ENCODE measurements around the gene SMIM31.

SMIM31 gene

GRCh38 chr4:164753873-164754488, at the start of gene SMIM31:
SMIM31 (plus strand) TSS chr4:164754131; CDS start chr4:164770444, 16,313 bp downstream.
- peaks cover 6% of the 10 kb centered on the region for H3K9me3 Mint-ChIP-seq (ENCODE audit: low read depth)
- no peak within 1 kb of the TSS for H3K4me3 Mint-ChIP-seq
- H3K27ac Mint-ChIP-seq: no peak within 1 kb of the TSS
- H3K4me1 Mint-ChIP-seq (ENCODE audit: low read depth): no peaks in the 10 kb centered on the region
- H3K36me3 Mint-ChIP-seq: peaks cover 3% of the 10 kb centered on the region
- peaks cover 7% of the 10 kb centered on the region for H3K27me3 Mint-ChIP-seq

DNA sequence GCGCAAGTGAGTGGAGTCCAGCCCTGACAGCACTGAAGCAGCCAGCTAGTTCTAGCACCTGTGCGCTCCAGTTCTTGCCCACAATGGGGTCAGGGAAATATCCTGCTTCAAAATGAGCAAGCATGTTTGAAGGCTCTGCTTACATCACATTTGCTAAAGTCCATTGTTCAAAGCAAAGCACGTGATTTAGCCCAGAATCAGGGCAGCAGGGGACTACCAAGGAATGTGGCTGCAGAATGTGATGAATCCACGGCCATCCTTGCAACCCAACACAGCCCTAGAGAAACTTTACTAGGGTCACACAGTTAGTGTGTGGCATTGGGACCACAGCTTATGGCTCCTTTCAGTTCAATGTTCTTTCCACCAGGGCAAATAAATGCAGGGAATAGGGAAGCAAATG, 47.3 kb upstream of the SMIM31 start:
- Mint-ChIP-seq H3K4me3 (no peak overlapping the region), H3K4me1 (ENCODE audit: low read depth) (no peaks in the 10 kb centered on the region), H3K36me3 (no peaks in the 10 kb centered on the region), H3K27ac (no peak overlapping the region), H3K27me3 (no peaks in the 10 kb centered on the region), H3K9me3 (ENCODE audit: low read depth) (no peaks in the 10 kb centered on the region)

DNA sequence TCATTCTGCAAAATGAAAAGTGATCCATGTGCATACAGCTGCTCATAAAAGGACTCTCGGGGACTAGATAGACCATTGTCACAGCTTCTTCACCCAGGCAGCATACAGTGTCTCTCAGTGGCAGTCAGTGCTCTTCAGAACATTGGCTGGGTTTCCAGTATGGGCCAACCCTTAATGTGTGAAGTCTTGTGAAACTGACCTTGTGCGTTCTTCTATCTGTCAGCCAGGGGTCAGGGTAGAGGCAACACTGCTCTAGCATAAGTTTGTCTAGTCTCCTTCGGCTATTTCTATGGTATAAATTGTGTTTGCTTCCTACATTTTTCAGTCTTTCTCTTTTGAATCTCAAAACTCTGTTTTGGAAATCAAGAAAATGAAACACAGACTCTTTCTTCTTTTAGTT, 37.0 kb upstream of the SMIM31 start:
- H3K27ac Mint-ChIP-seq: no peak overlapping the region
- no peaks in the 10 kb centered on the region for H3K36me3 Mint-ChIP-seq
- H3K4me1 Mint-ChIP-seq (ENCODE audit: low read depth): no peaks in the 10 kb centered on the region
- no peak overlapping the region for H3K4me3 Mint-ChIP-seq
- H3K9me3 Mint-ChIP-seq (ENCODE audit: low read depth): no peaks in the 10 kb centered on the region
- H3K27me3 Mint-ChIP-seq: peaks cover 6% of the 10 kb centered on the region

- H3K27ac Mint-ChIP-seq: no peak overlapping the region
- no peaks in the 10 kb centered on the region for H3K9me3 Mint-ChIP-seq (ENCODE audit: low read depth)
- no peak overlapping the region for H3K4me3 Mint-ChIP-seq
- H3K27me3 Mint-ChIP-seq: peaks cover 8% of the 10 kb centered on the region
- H3K36me3 Mint-ChIP-seq: no peaks in the 10 kb centered on the region
- no peaks in the 10 kb centered on the region for H3K4me1 Mint-ChIP-seq (ENCODE audit: low read depth)
These were observed 35.1 kb upstream of the SMIM31 start for GRCh38 chr4:164718827-164719226.

GRCh38 chr4:164725066-164725465, 28.9 kb upstream of the SMIM31 start:
- Mint-ChIP-seq H3K4me1 (ENCODE audit: low read depth) (peaks cover 4% of the 10 kb centered on the region), H3K36me3 (no peaks in the 10 kb centered on the region), H3K27ac (no peak overlapping the region), H3K27me3 (peaks cover 9% of the 10 kb centered on the region), H3K9me3 (ENCODE audit: low read depth) (no peaks in the 10 kb centered on the region), H3K4me3 (no peak overlapping the region)

GRCh38 chr4:164730705-164731393, 23.1 kb upstream of the SMIM31 start:
- no peaks in the 10 kb centered on the region for H3K36me3 Mint-ChIP-seq
- H3K27ac Mint-ChIP-seq: no peak overlapping the region
- H3K9me3 Mint-ChIP-seq (ENCODE audit: low read depth): no peaks in the 10 kb centered on the region
- H3K4me3 Mint-ChIP-seq: no peak overlapping the region
- no peaks in the 10 kb centered on the region for H3K4me1 Mint-ChIP-seq (ENCODE audit: low read depth)
- H3K27me3 Mint-ChIP-seq: peaks cover 11% of the 10 kb centered on the region

- Mint-ChIP-seq H3K36me3 (no peaks in the 10 kb centered on the region), H3K27ac (no peak overlapping the region), H3K27me3 (peaks cover 11% of the 10 kb centered on the region), H3K4me1 (ENCODE audit: low read depth) (no peaks in the 10 kb centered on the region), H3K9me3 (ENCODE audit: low read depth) (no peaks in the 10 kb centered on the region), H3K4me3 (no peak overlapping the region)
These were observed 22.0 kb upstream of the SMIM31 start for GRCh38 chr4:164731827-164732474.

DNA sequence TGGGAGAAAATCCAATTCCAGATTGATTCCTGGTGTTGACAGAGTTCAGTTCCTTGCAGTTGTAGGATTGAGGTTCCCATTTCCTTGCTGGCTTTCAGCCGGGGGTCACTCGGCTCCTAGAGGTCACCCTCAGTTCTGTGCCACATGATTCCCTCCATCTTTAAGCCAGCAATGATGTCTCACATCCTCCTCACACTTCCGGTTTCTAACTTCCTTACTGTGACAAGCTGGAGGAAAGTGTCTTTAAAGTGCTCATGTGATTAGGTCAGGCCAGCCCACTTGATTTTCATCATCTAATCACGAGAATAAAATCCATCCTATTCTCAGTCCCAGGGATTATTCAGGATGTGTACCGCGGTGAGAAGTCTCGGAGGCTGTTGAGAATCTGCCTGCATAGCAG, 19.4 kb upstream of the SMIM31 start:
- H3K4me1 Mint-ChIP-seq (ENCODE audit: low read depth): no peaks in the 10 kb centered on the region
- H3K9me3 Mint-ChIP-seq (ENCODE audit: low read depth): no peaks in the 10 kb centered on the region
- H3K27me3 Mint-ChIP-seq: peaks cover 11% of the 10 kb centered on the region
- H3K36me3 Mint-ChIP-seq: no peaks in the 10 kb centered on the region
- no peak overlapping the region for H3K27ac Mint-ChIP-seq
- H3K4me3 Mint-ChIP-seq: no peak overlapping the region

DNA sequence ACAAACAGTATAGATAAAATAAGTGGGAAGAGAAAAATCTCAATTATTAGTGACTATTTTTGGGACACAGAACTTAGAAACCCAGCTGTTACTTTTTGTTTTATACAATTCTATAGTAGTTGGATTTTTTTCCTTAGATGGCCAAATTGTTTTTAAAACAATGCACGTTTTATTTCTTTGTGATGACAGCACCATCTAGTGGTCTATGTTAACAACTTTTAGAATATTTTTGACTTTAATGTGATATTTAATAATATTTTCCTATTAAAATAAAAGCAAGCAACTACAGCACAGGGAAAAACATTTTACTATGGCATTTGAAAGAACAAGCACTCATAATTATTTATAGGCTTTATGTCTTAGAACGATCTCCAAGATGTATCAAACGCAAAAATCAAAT, 5.6 kb upstream of the SMIM31 start:
- no peaks in the 10 kb centered on the region for H3K4me1 Mint-ChIP-seq (ENCODE audit: low read depth)
- H3K27ac Mint-ChIP-seq: no peak overlapping the region
- H3K27me3 Mint-ChIP-seq: peaks cover 4% of the 10 kb centered on the region
- H3K4me3 Mint-ChIP-seq: no peak overlapping the region
- peaks cover 3% of the 10 kb centered on the region for H3K36me3 Mint-ChIP-seq
- peaks cover 6% of the 10 kb centered on the region for H3K9me3 Mint-ChIP-seq (ENCODE audit: low read depth)

- Mint-ChIP-seq H3K9me3 (ENCODE audit: low read depth) (peaks cover 6% of the 10 kb centered on the region), H3K4me1 (ENCODE audit: low read depth) (no peaks in the 10 kb centered on the region), H3K27me3 (peaks cover 4% of the 10 kb centered on the region), H3K4me3 (no peak overlapping the region), H3K27ac (no peak overlapping the region), H3K36me3 (peaks cover 3% of the 10 kb centered on the region)
These were observed 1.5 kb downstream of the SMIM31 start for GRCh38 chr4:164755432-164755831.

DNA sequence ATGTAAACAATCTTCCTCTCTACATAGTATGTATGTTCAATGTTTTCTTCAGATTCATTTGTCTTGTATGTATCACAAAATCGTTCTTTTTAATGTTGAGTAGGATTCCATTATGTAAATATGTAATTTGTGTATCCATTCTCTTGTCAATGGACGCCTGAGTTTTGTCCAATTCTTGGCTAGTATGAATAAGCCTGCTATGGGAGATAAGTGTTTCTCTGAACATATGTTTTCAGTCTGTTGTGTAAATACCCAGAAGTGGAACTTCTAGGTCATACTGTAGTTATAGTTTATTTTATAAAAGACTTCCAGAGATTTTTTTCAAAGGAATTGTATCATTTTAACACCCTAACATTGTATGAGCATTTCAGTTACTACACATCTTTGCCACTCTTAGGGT, 2.8 kb downstream of the SMIM31 start:
- H3K4me1 Mint-ChIP-seq (ENCODE audit: low read depth): no peaks in the 10 kb centered on the region
- H3K36me3 Mint-ChIP-seq: peaks cover 3% of the 10 kb centered on the region
- no peak overlapping the region for H3K27ac Mint-ChIP-seq
- H3K4me3 Mint-ChIP-seq: no peak overlapping the region
- H3K27me3 Mint-ChIP-seq: peaks cover 9% of the 10 kb centered on the region
- peaks cover 4% of the 10 kb centered on the region for H3K9me3 Mint-ChIP-seq (ENCODE audit: low read depth)

GRCh38 chr4:164761241-164761640, 7.3 kb downstream of the SMIM31 start:
- H3K27me3 Mint-ChIP-seq: peaks cover 14% of the 10 kb centered on the region
- H3K27ac Mint-ChIP-seq: no peak overlapping the region
- no peaks in the 10 kb centered on the region for H3K4me1 Mint-ChIP-seq (ENCODE audit: low read depth)

GRCh38 chr4:164761746-164762275, 7.9 kb downstream of the SMIM31 start:
- H3K27ac Mint-ChIP-seq: no peak overlapping the region
- no peaks in the 10 kb centered on the region for H3K9me3 Mint-ChIP-seq (ENCODE audit: low read depth)
- H3K4me1 Mint-ChIP-seq (ENCODE audit: low read depth): no peaks in the 10 kb centered on the region
- peaks cover 14% of the 10 kb centered on the region for H3K27me3 Mint-ChIP-seq
- H3K4me3 Mint-ChIP-seq: no peak overlapping the region
- no peaks in the 10 kb centered on the region for H3K36me3 Mint-ChIP-seq

More at GRCh38 chr4:164761241-164761640, 7.3 kb downstream of the SMIM31 start:
- Mint-ChIP-seq H3K4me3 (no peak overlapping the region), H3K36me3 (no peaks in the 10 kb centered on the region), H3K9me3 (ENCODE audit: low read depth) (no peaks in the 10 kb centered on the region)

DNA sequence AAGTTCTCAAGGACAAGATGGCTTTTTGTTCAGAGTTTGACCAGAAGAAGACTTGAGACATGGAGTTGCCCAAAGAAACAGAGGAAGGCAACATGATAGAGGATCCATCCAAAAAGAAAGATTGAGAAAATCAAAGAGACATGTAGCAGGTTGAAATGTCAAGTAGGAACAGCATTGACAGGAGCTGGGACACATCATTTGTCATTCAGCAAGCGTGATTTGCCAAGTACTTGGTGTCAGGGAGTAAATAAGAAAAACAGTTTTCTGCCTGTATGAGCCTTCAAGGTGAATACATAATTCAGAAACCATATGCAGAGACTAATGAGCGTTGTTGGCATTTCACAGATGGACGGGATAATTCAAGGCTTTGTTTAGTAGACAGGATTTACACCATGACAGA, 11.2 kb downstream of the SMIM31 start:
- Mint-ChIP-seq H3K27me3 (peaks cover 17% of the 10 kb centered on the region), H3K27ac (no peak overlapping the region), H3K9me3 (ENCODE audit: low read depth) (no peaks in the 10 kb centered on the region), H3K36me3 (no peaks in the 10 kb centered on the region), H3K4me1 (ENCODE audit: low read depth) (no peaks in the 10 kb centered on the region), H3K4me3 (no peak overlapping the region)

DNA sequence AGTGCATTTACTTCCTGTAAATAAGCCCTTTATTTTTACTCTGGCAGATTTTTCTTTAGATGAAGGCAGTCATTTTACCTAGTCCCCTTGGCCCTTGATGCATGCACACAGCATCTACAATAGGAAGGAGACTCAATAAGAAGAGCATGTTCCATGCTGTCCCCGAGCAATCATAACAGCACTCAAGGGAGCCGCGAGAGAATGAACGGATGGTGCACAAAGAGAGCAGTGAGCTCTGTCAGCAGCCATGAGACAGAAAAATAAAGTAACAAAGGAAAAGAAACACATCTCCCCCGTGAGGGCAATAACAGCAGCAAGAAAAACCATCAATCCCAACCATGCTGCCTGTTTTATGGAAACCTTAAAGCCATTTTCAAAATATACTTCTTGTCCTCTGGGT, 11.9 kb downstream of the SMIM31 start:
- no peaks in the 10 kb centered on the region for H3K4me1 Mint-ChIP-seq (ENCODE audit: low read depth)
- no peaks in the 10 kb centered on the region for H3K36me3 Mint-ChIP-seq
- no peak overlapping the region for H3K27ac Mint-ChIP-seq
- H3K4me3 Mint-ChIP-seq: no peak overlapping the region
- H3K9me3 Mint-ChIP-seq (ENCODE audit: low read depth): no peaks in the 10 kb centered on the region
- peaks cover 17% of the 10 kb centered on the region for H3K27me3 Mint-ChIP-seq

Data from activated naive CD8-positive, alpha-beta T cell (primary cell).